Activated CD8-positive, alpha-beta memory T cell treated with anti-CD3 and anti-CD28 coated beads for 1 hour (primary cell): Measurements from ENCODE around the gene KIF18B.

ENCODE experiments used
- DNase-seq, 2 donors: peaks; one replicate each; pipeline ENCODE4 v3.0.0-alpha.2; 2020; ENCODE audit warnings: low read depth in 1 of 2; ENCODE audit errors: extremely low read depth in 1 of 2

The KIF18B gene

GRCh38 chr17:44941712-44942331 is 5.8 kb downstream of the KIF18B start:
- no peak for DNase-seq

GRCh38 chr17:44940768-44941167 is 6.8 kb downstream of the KIF18B start:
- no peak for DNase-seq

- no peak for DNase-seq
Measured at GRCh38 chr17:44940317-44940716, 7.3 kb downstream of the KIF18B start.

GRCh38 chr17:44935116-44935515 is 12.5 kb downstream of the KIF18B start:
- no peak for DNase-seq

- no peak for DNase-seq
Measured at GRCh38 chr17:44934745-44935105, 12.8 kb downstream of the KIF18B start.

- no peak for DNase-seq
Measured at GRCh38 chr17:44933824-44934744, 13.5 kb downstream of the KIF18B start.

- no peak for DNase-seq
Measured at GRCh38 chr17:44932787-44933097, 14.8 kb downstream of the KIF18B start.

GRCh38 chr17:44932096-44932786 is 15.3 kb downstream of the KIF18B start:
- no peak for DNase-seq

GRCh38 chr17:44931376-44931775 is 16.2 kb downstream of the KIF18B start:
- DNase-seq: no peak

GRCh38 chr17:44930667-44931066 is 16.9 kb downstream of the KIF18B start:
- DNase-seq: no peak

GRCh38 chr17:44928950-44929720 is 18.4 kb downstream of the KIF18B start:
- no peak for DNase-seq

- no peak for DNase-seq
Measured at GRCh38 chr17:44928136-44928535, 19.4 kb downstream of the KIF18B start.

GRCh38 chr17:44927696-44928095 is 19.9 kb downstream of the KIF18B start:
- DNase-seq: no peak

- no peak for DNase-seq
Measured at GRCh38 chr17:44926821-44927525, 20.6 kb downstream of the KIF18B start.

- DNase-seq: no peak
Measured at GRCh38 chr17:44925731-44926697, 21.6 kb downstream of the KIF18B start.

- DNase-seq: no peak
Measured at GRCh38 chr17:44924107-44924544, 23.4 kb downstream of the KIF18B start.

- DNase-seq: no peak
Measured at GRCh38 chr17:44922746-44923470, 24.7 kb downstream of the KIF18B start.

- no peak for DNase-seq
Measured at GRCh38 chr17:44922136-44922535, 25.4 kb downstream of the KIF18B start.
